GM21825 (cell line): ENCODE results near the gene POMGNT1.

Experiments
- ATAC-seq: cut with Tn5 transposase; IDR thresholded peaks from one replicate; pipeline ENCODE4 v1.9.1; 2021; ENCODE audit warnings: mild to moderate bottlenecking, moderate library complexity; ENCODE audit not compliant: unreplicated experiment

Gene POMGNT1

GRCh38 chr1:46211051-46211450 is 12.8 kb upstream of the POMGNT1 start:
- no peak for ATAC-seq

GRCh38 chr1:46210561-46210960 is 12.3 kb upstream of the POMGNT1 start:
- no peak for ATAC-seq

- no peak for ATAC-seq
These were observed 8.2 kb upstream of the POMGNT1 start for GRCh38 chr1:46206399-46206798.

GRCh38 chr1:46205791-46206190 is 7.6 kb upstream of the POMGNT1 start:
- no peak for ATAC-seq

GRCh38 chr1:46205141-46205540 is 6.9 kb upstream of the POMGNT1 start:
- no peak for ATAC-seq

- no peak for ATAC-seq
These were observed 6.1 kb upstream of the POMGNT1 start for GRCh38 chr1:46204406-46204742.

DNA sequence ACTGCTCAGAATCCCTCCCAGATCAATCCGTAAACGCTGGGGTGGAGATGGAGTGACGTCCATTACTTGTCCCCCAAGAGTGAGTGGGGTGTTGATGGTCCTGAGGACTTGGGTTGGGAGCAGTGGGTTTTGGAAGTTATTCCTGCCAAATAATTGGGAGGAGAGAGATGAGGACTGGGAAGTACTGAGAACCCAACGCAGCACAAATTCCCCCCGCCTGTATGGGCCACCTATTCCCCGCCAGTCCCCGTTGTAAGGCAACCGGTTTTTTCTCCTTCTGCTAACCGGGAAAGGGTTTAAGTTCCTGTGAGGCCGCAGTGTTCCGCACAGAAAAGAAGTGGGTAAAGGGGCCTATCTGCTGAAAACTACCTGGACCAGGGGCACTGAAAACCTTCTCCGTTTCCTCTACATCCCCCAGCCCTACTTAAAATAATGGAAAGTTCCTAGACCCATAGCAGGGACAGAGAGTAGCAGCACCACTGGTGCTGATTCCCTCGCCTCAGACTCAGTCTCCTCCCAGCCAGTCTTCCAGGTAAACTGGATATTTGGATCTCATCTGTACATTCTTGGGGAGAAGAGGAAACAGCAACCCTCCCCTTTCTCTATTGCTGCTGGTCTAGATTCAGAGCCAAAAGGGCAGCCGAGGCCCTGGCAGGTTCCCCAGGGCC is 5.6 kb upstream of the POMGNT1 start:
- ATAC-seq, result no peak

- ATAC-seq, result no peak
These were observed 1.1 kb upstream of the POMGNT1 start for GRCh38 chr1:46199233-46199749.

GRCh38 chr1:46197560-46197963 is 672 bp downstream of the POMGNT1 start:
- ATAC-seq, result no peak

GRCh38 chr1:46196609-46197008 is 1.6 kb downstream of the POMGNT1 start:
- ATAC-seq, result no peak

- ATAC-seq, result no peak
These were observed 3.5 kb downstream of the POMGNT1 start for GRCh38 chr1:46194641-46195193.

- ATAC-seq, result no peak
These were observed 4.2 kb downstream of the POMGNT1 start for GRCh38 chr1:46193984-46194570.

- no peak for ATAC-seq
These were observed 4.9 kb downstream of the POMGNT1 start for GRCh38 chr1:46193285-46193684.

DNA sequence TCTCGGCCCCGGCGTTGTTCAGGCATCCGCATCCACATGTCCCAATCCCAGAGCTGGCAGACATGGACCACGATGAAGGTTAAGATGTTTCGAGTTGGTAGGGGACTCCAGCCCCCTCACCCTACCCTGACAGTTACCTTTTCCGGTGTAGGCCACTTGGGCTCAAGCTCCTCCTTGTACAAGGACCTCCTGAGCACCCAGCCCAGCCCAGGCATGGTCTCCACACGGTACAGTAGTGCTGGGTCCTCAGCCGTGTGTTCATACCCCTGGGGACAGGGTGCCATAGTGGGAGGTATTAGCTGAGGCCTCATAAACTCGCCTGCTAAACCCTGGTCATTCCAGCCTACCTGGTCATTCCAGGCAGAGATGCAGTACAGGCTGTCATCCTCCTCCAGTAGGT is 6.1 kb downstream of the POMGNT1 start:
- ATAC-seq, result no peak

DNA sequence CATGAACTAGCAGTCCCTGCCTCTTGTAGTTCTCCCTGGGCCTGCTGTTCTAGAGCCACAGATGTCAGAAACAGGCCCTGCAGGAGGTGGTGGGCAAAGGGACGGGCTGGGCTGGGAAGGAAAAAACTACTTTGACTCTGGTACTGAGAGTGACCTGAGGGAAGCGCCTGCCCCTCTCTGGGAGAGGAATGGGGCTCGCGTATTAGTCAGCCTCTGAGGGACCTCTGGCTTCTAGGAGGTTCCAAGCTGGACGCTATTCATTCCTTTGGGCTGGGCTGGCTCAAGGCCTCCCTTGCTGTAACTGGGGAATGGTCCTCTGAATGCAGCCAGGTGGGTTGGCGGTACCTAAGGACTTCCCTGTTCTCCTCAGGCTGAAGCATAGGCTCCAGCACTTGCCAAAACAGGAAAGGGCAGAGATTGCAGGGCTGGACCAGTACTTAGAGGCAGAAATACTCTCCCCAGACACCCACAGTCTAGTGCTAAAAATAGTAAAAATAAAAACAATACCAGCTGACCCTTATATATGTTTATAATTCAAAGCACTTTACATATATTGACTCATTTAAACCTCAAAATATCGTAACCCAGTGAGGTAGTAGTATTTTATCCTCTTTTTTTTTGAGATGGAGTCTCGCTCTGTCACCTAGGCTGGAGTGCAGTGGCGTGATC is 7.1 kb downstream of the POMGNT1 start:
- ATAC-seq, result no peak

DNA sequence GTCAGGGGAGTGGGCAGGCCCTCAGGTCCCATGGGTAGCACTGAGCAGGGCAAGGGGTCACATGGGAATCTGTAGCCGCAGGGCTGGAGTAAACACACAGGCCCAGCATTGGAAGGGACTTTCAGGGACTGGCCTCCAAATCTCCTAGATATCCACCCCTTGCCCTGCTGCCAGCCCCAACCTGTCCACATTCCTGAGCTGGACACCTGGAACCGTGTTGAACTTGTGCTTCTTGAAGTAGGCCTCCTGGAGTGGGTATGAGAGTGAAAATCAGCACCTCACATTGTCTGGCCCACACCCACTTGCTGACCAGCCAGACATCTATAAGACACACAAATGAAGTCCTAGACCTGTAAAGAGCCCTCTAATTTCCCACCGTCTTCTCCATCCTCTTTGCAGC is 7.7 kb downstream of the POMGNT1 start:
- ATAC-seq, result no peak

- ATAC-seq, result no peak
These were observed 9.8 kb downstream of the POMGNT1 start for GRCh38 chr1:46188295-46189030.

DNA sequence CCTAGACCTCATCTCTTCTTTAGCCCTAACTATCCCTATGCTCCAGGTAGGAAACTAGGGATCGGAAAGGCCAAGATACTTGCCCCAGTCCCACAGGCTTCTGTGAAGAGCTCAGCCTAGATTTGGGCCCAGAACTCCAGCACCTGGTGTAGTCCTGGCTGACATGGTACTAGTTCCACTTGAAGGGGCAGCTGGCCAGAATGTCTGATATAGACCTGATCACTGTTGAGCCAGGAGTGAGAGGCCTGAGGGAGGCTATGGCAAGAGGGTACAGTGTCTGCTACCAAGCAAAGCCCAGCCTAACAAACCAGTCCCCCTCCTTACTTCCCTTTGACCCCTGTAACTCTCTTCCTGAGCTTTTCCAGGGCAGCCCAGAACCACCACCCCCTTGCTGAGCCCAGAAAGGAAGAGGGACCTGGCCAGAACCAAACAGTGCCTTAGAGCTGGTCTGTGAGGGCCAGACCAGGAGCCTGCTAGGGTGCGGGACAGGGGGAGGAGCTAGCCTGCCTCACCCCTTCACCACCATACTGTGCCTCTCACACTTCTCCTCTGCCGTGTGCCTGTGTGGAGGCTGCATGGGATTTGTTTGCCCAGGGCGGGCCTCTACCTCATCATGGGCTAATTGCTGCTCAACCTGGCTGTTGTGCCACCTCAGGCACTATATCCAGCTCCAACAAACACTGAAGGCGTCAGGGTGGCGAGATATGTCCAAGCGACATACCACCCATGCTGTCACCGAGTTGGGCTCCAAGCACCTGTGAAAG is 10.9 kb downstream of the POMGNT1 start:
- ATAC-seq, result no peak

GRCh38 chr1:46186076-46186475 is 12.2 kb downstream of the POMGNT1 start:
- ATAC-seq, result no peak

- no peak for ATAC-seq
These were observed 13.1 kb downstream of the POMGNT1 start for GRCh38 chr1:46184920-46185658.
